PC-9 (cell line): ENCODE measurements around the gene BARD1. TPM values are rescaled to one million over a fixed set of nuclear protein-coding genes. Genes with fewer than 3 reads are reported as not detected.

Experiments used
- BruUV-seq: library from RNA; stranded (reverse); fragments of 400-500 nt; replicated peaks from 2 replicates; lab custom pipeline; 2021; lab: Mats Ljungman, UMichigan
- CTCF ChIA-PET: fragments of 300-600 bp; sonication (Branson Sonifier 250); formaldehyde crosslinking; loops from one replicate; lab custom pipeline; 2022; ENCODE audit warnings: antibody characterized with exemption; lab: Charles Lee
- POLR2A ChIA-PET: fragments of 300-600 bp; sonication (Branson Sonifier 250); formaldehyde crosslinking; loops from one replicate; lab custom pipeline; 2022; ENCODE audit warnings: antibody characterized with exemption; ENCODE audit not compliant: unreplicated experiment; lab: Charles Lee
- DNase-seq, 2 experiments: peaks; one replicate each; pipeline versions ENCODE4 v3.0.0 to v3.0.0-alpha.2; 2015 to 2022; ENCODE audit warnings: mixed read lengths in 1 of 2
- H2AFZ ChIP-seq: fragments of 200-600 bp; sonication (generic); 2 replicates; pipeline ENCODE4 v1.8.1; 2017; ENCODE audit warnings: antibody characterized with exemption
- H3F3A ChIP-seq: fragments of 200-600 bp; sonication (generic); 2 replicates; pipeline ENCODE4 v1.8.1; 2017; ENCODE audit warnings: antibody characterized with exemption, mild to moderate bottlenecking, low read depth; ENCODE audit not compliant: insufficient read depth
- H3K27ac ChIP-seq: fragments of 200-600 bp; sonication (generic); 2 replicates; pipeline ENCODE4 v1.6.1; 2016; ENCODE audit warnings: mixed run types
- H3K27me3 ChIP-seq: fragments of 200-600 bp; sonication (generic); 2 replicates; pipeline ENCODE4 v1.6.1; 2016; ENCODE audit warnings: low read depth, mixed run types; ENCODE audit not compliant: insufficient read depth
- H3K36me3 ChIP-seq: fragments of 200-600 bp; sonication (generic); 2 replicates; pipeline ENCODE4 v1.6.1; 2016; ENCODE audit warnings: low read depth, mixed run types
- H3K4me1 ChIP-seq: fragments of 200-600 bp; sonication (generic); replicated peaks from 2 replicates; pipeline ENCODE4 v1.6.1; 2016; ENCODE audit warnings: mixed run types; ENCODE audit not compliant: insufficient read depth
- H3K4me2 ChIP-seq: fragments of 200-600 bp; sonication (generic); 2 replicates; pipeline ENCODE4 v1.6.1; 2017; ENCODE audit warnings: mixed run types
- H3K4me3 ChIP-seq: fragments of 200-600 bp; sonication (generic); 2 replicates; pipeline ENCODE4 v1.6.1; 2016; ENCODE audit warnings: mixed run types
- H3K79me2 ChIP-seq: fragments of 200-600 bp; sonication (generic); 2 replicates; pipeline ENCODE4 v1.6.1; 2017; ENCODE audit warnings: low read depth, mixed run types
- H3K9me2 ChIP-seq: fragments of 200-600 bp; sonication (generic); 2 replicates; pipeline ENCODE4 v1.8.1; 2017; ENCODE audit warnings: mild to moderate bottlenecking; ENCODE audit not compliant: insufficient read depth
- H3K9me3 ChIP-seq: fragments of 200-600 bp; sonication (generic); 2 replicates; pipeline ENCODE4 v1.8.1; 2016; ENCODE audit warnings: low read depth; ENCODE audit not compliant: insufficient read depth
- H4K20me1 ChIP-seq: fragments of 200-600 bp; sonication (generic); 2 replicates; pipeline ENCODE4 v1.8.1; 2017; ENCODE audit not compliant: insufficient read depth
- EZH2 ChIP-seq: fragments of 200-600 bp; sonication (generic); IDR thresholded peaks from 2 replicates; pipeline ENCODE4 v1.8.0; 2017; ENCODE audit warnings: antibody characterized with exemption, low read depth
- intact Hi-C: fragments of 100-400 bp; cut with micrococcal nuclease; formaldehyde crosslinking; loops from one replicate; pipeline ENCODE4 v1.10.0; 2022; ENCODE audit not compliant: unreplicated experiment
- total RNA-seq: library from RNA; stranded (reverse); gene quantifications from 2 replicates; pipeline ENCODE4 v1.2.3, GENCODE V29; 2021
- TF ChIP-seq, protein P1 (sequence below): fragments of 200-600 bp; sonication (generic); conservative IDR thresholded peaks from 2 replicates; pipeline ENCODE4 v1.6.1; 2017; ENCODE audit warnings: mixed run types, antibody characterized with exemption, mild to moderate bottlenecking, moderate library complexity

BARD1 gene
- total RNA-seq, 1 experiment from 2014 or later = 29.1 TPM

DNA sequence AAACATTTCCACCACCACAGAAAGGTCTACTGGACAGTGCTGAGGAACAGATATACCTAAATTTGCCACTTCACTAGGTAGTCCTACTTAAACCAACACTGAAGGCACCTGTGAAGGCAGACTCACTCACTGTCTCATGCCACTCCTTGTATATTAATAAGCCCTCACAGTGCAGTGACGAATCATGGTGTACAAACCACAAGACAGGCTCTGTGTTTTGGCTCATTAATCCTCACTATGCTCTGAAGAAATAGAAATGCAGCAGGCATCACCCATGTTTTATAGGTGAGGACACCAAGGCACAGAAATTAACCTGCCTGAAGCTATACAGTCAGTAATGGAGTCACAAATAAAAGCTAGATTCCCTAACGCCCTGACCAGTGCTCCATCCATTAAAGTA, 44.3 kb downstream of the BARD1 start:
- POLR2A ChIA-PET = interaction anchor here (0.6 kb wide), 1 partner anchor 659 kb away, joined by 8 read pairs; no protein-coding TSS in a partner anchor
- no peaks in the 10 kb centered on the region for H3K79me2 ChIP-seq
- no peaks in the 10 kb centered on the region for H3F3A ChIP-seq
- H3K4me1 ChIP-seq = no peaks in the 10 kb centered on the region
- H3K36me3 ChIP-seq = peaks cover 26% of the 10 kb centered on the region; the same call in 1 of the 2 replicates
- intact Hi-C loops = no loop called here
- H3K4me3 ChIP-seq = no peak overlapping the region
- DNase-seq = no peak
- H3K27ac ChIP-seq = no peak overlapping the region
- TF ChIP-seq, protein P1, sequence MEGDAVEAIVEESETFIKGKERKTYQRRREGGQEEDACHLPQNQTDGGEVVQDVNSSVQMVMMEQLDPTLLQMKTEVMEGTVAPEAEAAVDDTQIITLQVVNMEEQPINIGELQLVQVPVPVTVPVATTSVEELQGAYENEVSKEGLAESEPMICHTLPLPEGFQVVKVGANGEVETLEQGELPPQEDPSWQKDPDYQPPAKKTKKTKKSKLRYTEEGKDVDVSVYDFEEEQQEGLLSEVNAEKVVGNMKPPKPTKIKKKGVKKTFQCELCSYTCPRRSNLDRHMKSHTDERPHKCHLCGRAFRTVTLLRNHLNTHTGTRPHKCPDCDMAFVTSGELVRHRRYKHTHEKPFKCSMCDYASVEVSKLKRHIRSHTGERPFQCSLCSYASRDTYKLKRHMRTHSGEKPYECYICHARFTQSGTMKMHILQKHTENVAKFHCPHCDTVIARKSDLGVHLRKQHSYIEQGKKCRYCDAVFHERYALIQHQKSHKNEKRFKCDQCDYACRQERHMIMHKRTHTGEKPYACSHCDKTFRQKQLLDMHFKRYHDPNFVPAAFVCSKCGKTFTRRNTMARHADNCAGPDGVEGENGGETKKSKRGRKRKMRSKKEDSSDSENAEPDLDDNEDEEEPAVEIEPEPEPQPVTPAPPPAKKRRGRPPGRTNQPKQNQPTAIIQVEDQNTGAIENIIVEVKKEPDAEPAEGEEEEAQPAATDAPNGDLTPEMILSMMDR = no peak
- no peak for TF ChIP-seq EZH2
- CTCF ChIA-PET = no interaction called here
- H3K9me2 ChIP-seq = no peaks in the 10 kb centered on the region
- H3K27me3 ChIP-seq = no peaks in the 10 kb centered on the region
- no TSS peak for BruUV-seq
- no peaks in the 10 kb centered on the region for H4K20me1 ChIP-seq
- no peaks in the 10 kb centered on the region for H3K9me3 ChIP-seq
- H3K4me2 ChIP-seq = no peak overlapping the region
- no peak overlapping the region for H2AFZ ChIP-seq

DNA sequence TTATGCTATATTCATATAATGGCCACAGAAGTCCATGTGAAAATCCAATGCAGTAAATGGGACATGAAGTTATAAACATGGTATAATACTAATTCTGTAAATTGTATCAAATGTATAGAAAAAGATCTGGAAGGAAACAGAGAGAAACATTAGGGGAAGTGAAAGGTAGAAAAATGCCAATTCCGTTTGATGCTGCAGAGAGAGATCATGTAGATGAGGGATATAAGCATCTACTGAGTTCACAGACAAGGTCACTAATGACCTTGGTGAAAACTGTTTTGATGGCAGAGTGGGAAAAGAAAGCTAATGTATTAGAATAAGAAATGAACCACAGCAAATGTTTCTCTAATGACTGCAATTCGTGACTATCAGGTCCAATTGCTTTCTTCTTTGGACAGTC, 56.0 kb downstream of the BARD1 start:
- no TSS peak for BruUV-seq
- CTCF ChIA-PET = no interaction called here

DNA sequence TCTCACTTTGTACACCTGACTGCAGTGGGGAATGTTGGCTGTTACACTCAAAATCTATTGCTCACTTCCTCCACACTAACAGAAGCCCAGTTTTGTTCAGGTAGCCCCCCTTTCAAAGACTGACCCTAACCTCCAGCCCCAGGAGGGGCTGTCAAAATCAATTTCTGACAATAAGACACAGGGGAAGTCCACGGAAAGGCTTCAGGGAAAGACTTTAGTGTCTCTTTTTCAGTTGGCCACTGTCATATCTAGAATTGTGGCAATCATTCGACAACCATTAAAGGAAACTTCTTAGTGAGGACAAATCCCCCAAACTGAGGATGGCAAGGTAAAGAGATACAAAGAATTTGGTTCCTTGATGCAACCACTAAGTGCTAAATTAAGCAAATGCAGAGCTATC, 59.0 kb downstream of the BARD1 start:
- no peaks in the 10 kb centered on the region for H3K27me3 ChIP-seq
- peaks cover 14% of the 10 kb centered on the region; the same call in 1 of the 2 replicates for H3K36me3 ChIP-seq
- H3K4me1 ChIP-seq = no peaks in the 10 kb centered on the region
- ChIA-PET POLR2A (no interaction called here), CTCF (interaction anchor here (0.5 kb wide), 1 partner anchor 1445 kb away, joined by 3 read pairs; no protein-coding TSS in a partner anchor)
- no peaks in the 10 kb centered on the region for H4K20me1 ChIP-seq
- H3K9me2 ChIP-seq = no peaks in the 10 kb centered on the region
- no peaks in the 10 kb centered on the region for H3K9me3 ChIP-seq
- intact Hi-C loops = no loop called here
- DNase-seq = no peak
- no TSS peak for BruUV-seq
- no peak overlapping the region for H2AFZ ChIP-seq
- no peak overlapping the region for H3K4me3 ChIP-seq
- H3K79me2 ChIP-seq = no peaks in the 10 kb centered on the region
- no peaks in the 10 kb centered on the region; the same call in 1 of the 2 replicates for H3F3A ChIP-seq
- TF ChIP-seq, protein P1 = no peak
- no peak for TF ChIP-seq EZH2
- H3K4me2 ChIP-seq = no peak overlapping the region
- H3K27ac ChIP-seq = no peak overlapping the region

More for the DNA sequence above, 56.0 kb downstream of the BARD1 start:
- intact Hi-C loops = no loop called here
- Histone ChIP-seq H3K4me2 (no peak overlapping the region), H3K36me3 (peaks cover 14% of the 10 kb centered on the region; the same call in 1 of the 2 replicates), H3K9me2 (no peaks in the 10 kb centered on the region), H2AFZ (no peak overlapping the region), H3K27me3 (no peaks in the 10 kb centered on the region), H3K4me3 (no peak overlapping the region), H3K27ac (no peak overlapping the region), H3K9me3 (no peaks in the 10 kb centered on the region), H3K4me1 (no peaks in the 10 kb centered on the region), H3F3A (no peaks in the 10 kb centered on the region; the same call in 1 of the 2 replicates), H4K20me1 (no peaks in the 10 kb centered on the region), H3K79me2 (no peaks in the 10 kb centered on the region)
- POLR2A ChIA-PET = no interaction called here
- DNase-seq = no peak
- TF ChIP-seq EZH2 = no peak
- TF ChIP-seq, protein P1 = no peak
